ENCODE measurements around the gene TIAM1. TPM values are rescaled to one million over a fixed set of nuclear protein-coding genes. Genes with fewer than 3 reads are reported as not detected.

TIAM1 gene
- total and polyA plus RNA-seq, 2 experiments from 2014 or later: 3.2 to 7.6 TPM

- Histone ChIP-seq H3K36me3 (ENCODE audit: low read depth) (no peaks in the 10 kb centered on the region), H3K27ac (peak overlapping the region; percentile 65), H4K20me1 (ENCODE audit: insufficient read depth) (no peaks in the 10 kb centered on the region), H2AFZ (no peak overlapping the region), H3K79me2 (ENCODE audit: insufficient read depth) (no peaks in the 10 kb centered on the region), H3K4me2 (ENCODE audit: unreplicated experiment) (peak overlapping the region; percentile 71), H3K9me3 (ENCODE audit: low read depth) (no peaks in the 10 kb centered on the region), H3K4me1 (ENCODE audit: insufficient read depth) (peaks cover 33% of the 10 kb centered on the region), H3K9me2 (ENCODE audit: insufficient read depth) (no peaks in the 10 kb centered on the region), H3K27me3 (replicated peaks; ENCODE audit: insufficient read depth) (no peaks in the 10 kb centered on the region), H3K9ac (no peak overlapping the region; the same call in 1 of the 2 replicates), H3K4me3 (no peak overlapping the region), H3F3A (ENCODE audit: insufficient read depth) (peaks cover 41% of the 10 kb centered on the region)
- TF ChIP-seq EZH2phosphoT487 (IDR thresholded peaks at IDR 0.05; ENCODE audit: insufficient read depth, low read depth) (no peak), EZH2 (IDR thresholded peaks at IDR 0.05; ENCODE audit: insufficient read depth, poor library complexity, severe bottlenecking) (no peak)
- in situ Hi-C loops (cut with MboI): no loop called here
- peak; percentile 90 for DNase-seq
- 6 to 11% methylated on average over 1 of the region's 1 CpG for WGBS, 2 experiments (ENCODE audit: low coverage in 1 of 2, low lambda C conversion rate in 2 of 2, missing lambda C conversion rate in 2 of 2)
Measured at GRCh38 chr21:31220575-31220974, 123.5 kb downstream of the TIAM1 start.

DNA sequence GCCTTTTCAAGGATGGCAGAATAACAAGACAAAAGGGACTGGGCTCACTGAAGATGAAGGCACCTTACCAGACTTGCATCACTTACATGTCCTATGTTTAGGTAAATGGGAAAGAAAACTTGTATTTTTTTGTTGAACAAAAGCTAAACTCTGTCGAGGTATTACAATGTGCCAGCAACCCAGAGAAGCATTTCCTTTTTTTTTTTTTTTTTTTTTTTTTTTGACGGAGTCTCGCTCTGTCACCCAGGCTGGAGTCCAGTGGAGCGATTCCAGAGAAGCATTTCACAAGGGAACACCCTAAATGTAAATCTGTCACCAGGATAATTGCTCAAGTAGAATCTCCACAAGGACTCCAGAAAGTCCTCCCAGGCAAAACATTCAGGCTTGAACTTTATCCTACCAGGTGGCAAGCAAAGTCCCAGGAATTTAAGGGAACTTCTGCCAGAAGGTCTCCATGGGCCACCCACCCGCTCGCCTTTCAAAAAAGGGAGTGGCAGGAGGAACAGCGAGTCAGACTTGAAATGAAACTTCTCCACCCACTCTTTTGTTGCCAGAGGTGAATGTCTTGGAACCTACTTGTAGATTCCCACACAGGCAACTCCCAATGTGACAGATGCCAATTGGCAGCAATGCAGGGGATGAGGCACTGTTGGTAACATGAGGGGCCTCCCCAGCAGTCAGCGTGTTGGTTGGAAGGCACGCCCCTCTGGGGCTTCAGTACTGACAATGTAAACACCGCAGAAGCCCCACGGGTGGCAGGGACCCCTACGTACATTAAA is 125.0 kb downstream of the TIAM1 start:
- H3K27me3 ChIP-seq (replicated peaks; ENCODE audit: insufficient read depth): no peaks in the 10 kb centered on the region
- in situ Hi-C loops (cut with MboI): no loop called here
- peak overlapping the region; percentile 71 for H3K4me2 ChIP-seq (ENCODE audit: unreplicated experiment)
- H3K9ac ChIP-seq: peak overlapping the region; percentile 52
- no peaks in the 10 kb centered on the region for H4K20me1 ChIP-seq (ENCODE audit: insufficient read depth)
- DNase-seq: peak; percentile 92
- H3K4me3 ChIP-seq: peak overlapping the region; percentile 60
- 0 out of 2 replicates have a peak, but pooled peaks have one; percentile 26 for TF ChIP-seq EZH2phosphoT487 (IDR thresholded peaks at IDR 0.05; ENCODE audit: insufficient read depth, low read depth)
- no peak for TF ChIP-seq EZH2 (IDR thresholded peaks at IDR 0.05; ENCODE audit: insufficient read depth, poor library complexity, severe bottlenecking)
- peak overlapping the region; percentile 40; the same call in 1 of the 2 replicates for H2AFZ ChIP-seq
- H3K27ac ChIP-seq: peak overlapping the region; percentile 65
- no peaks in the 10 kb centered on the region for H3K79me2 ChIP-seq (ENCODE audit: insufficient read depth)
- H3K36me3 ChIP-seq (ENCODE audit: low read depth): no peaks in the 10 kb centered on the region
- H3K9me3 ChIP-seq (ENCODE audit: low read depth): no peaks in the 10 kb centered on the region
- 2 to 3% methylated on average over 12 of the region's 12 CpGs for WGBS, 2 experiments (ENCODE audit: low coverage in 1 of 2, low lambda C conversion rate in 2 of 2, missing lambda C conversion rate in 2 of 2)
- no peaks in the 10 kb centered on the region for H3K9me2 ChIP-seq (ENCODE audit: insufficient read depth)
- H3F3A ChIP-seq (ENCODE audit: insufficient read depth): peaks cover 41% of the 10 kb centered on the region
- peaks cover 33% of the 10 kb centered on the region for H3K4me1 ChIP-seq (ENCODE audit: insufficient read depth)

DNA sequence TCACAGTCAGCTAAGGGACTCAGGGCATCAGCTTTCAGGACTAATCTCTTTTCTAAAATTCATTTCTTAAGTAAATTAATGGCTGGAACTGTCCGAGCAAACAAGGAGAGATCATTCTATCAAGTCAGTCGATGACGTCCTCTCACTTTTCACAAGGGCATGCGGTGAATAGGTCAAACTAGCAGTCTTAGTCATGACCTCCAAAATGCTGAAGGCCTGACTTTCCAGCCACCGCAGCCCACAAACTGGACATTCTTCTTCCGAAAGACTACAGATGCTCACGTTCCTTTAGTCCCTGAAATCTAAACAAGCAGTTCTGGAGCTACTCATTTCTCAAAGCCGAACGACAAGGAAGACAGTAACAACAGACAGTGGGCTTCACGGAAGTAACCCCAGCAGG is 127.9 kb downstream of the TIAM1 start:
- H3K9me3 ChIP-seq (ENCODE audit: low read depth): no peaks in the 10 kb centered on the region
- H3K9ac ChIP-seq: no peak overlapping the region
- in situ Hi-C loops (cut with MboI): no loop called here
- H3K9me2 ChIP-seq (ENCODE audit: insufficient read depth): no peaks in the 10 kb centered on the region
- H3K4me3 ChIP-seq: no peak overlapping the region
- no peaks in the 10 kb centered on the region for H3K79me2 ChIP-seq (ENCODE audit: insufficient read depth)
- H4K20me1 ChIP-seq (ENCODE audit: insufficient read depth): no peaks in the 10 kb centered on the region
- no peak for TF ChIP-seq EZH2phosphoT487 (IDR thresholded peaks at IDR 0.05; ENCODE audit: insufficient read depth, low read depth)
- H3F3A ChIP-seq (ENCODE audit: insufficient read depth): peaks cover 29% of the 10 kb centered on the region
- peaks cover 33% of the 10 kb centered on the region for H3K4me1 ChIP-seq (ENCODE audit: insufficient read depth)
- H2AFZ ChIP-seq: no peak overlapping the region
- no peak for DNase-seq
- no peak overlapping the region for H3K4me2 ChIP-seq (ENCODE audit: unreplicated experiment)
- no peaks in the 10 kb centered on the region for H3K36me3 ChIP-seq (ENCODE audit: low read depth)
- no peak overlapping the region for H3K27ac ChIP-seq
- no peaks in the 10 kb centered on the region for H3K27me3 ChIP-seq (replicated peaks; ENCODE audit: insufficient read depth)
- WGBS, 2 experiments (ENCODE audit: low coverage in 1 of 2, low lambda C conversion rate in 2 of 2, missing lambda C conversion rate in 2 of 2): 91 to 94% methylated on average over 10 of the region's 10 CpGs

- TF ChIP-seq EZH2phosphoT487 (IDR thresholded peaks at IDR 0.05; ENCODE audit: insufficient read depth, low read depth) (no peak), EZH2 (IDR thresholded peaks at IDR 0.05; ENCODE audit: insufficient read depth, poor library complexity, severe bottlenecking) (no peak)
- peaks cover 12% of the 10 kb centered on the region for H3K4me1 ChIP-seq (ENCODE audit: insufficient read depth)
- no peaks in the 10 kb centered on the region for H3K9me3 ChIP-seq (ENCODE audit: low read depth)
- no peaks in the 10 kb centered on the region for H3K36me3 ChIP-seq (ENCODE audit: low read depth)
- no peak overlapping the region for H3K9ac ChIP-seq
- DNase-seq: no peak
- H2AFZ ChIP-seq: no peak overlapping the region
- H3K27ac ChIP-seq: no peak overlapping the region
- H4K20me1 ChIP-seq (ENCODE audit: insufficient read depth): no peaks in the 10 kb centered on the region
- no peaks in the 10 kb centered on the region for H3K79me2 ChIP-seq (ENCODE audit: insufficient read depth)
- H3F3A ChIP-seq (ENCODE audit: insufficient read depth): peaks cover 6% of the 10 kb centered on the region
- H3K4me2 ChIP-seq (ENCODE audit: unreplicated experiment): no peak overlapping the region
- no peaks in the 10 kb centered on the region for H3K27me3 ChIP-seq (replicated peaks; ENCODE audit: insufficient read depth)
- WGBS, 2 experiments (ENCODE audit: low coverage in 1 of 2, low lambda C conversion rate in 2 of 2, missing lambda C conversion rate in 2 of 2): 91 to 100% methylated on average over 2 of the region's 2 CpGs
- in situ Hi-C loops (cut with MboI): no loop called here
- H3K4me3 ChIP-seq: no peak overlapping the region
- H3K9me2 ChIP-seq (ENCODE audit: insufficient read depth): no peaks in the 10 kb centered on the region
Measured at GRCh38 chr21:31213787-31214186, 130.3 kb downstream of the TIAM1 start.

Measured in GM23248 (cell line).